ENCODE data around the gene CEP95. TPM values are rescaled to one million over a fixed set of nuclear protein-coding genes. Genes with fewer than 3 reads are reported as not detected.

CEP95 gene
- total and polyA plus RNA-seq, 2 of the 13 experiments (the other 11 are each of a cell fraction or from before 2014, with no cell fraction given) = 65.9 to 68.8 TPM

GRCh38 chr17:64498308-64499203, 8.2 kb upstream of the CEP95 start:
- Histone ChIP-seq H3K79me2 (ENCODE audit: insufficient read depth, low read length) (peaks cover 36% of the 10 kb centered on the region), H3K27me3 (ENCODE audit: control insufficient read depth in 1 of 2, insufficient read depth in 2 of 2, low read length in 2 of 2) (no peaks in the 10 kb centered on the region; a peak in 1 of 5 replicates), H3K9me3 (ENCODE audit: low read length) (no peaks in the 10 kb centered on the region), H3K36me3 (replicated peaks in 1 of 2; ENCODE audit: control insufficient read depth in 1 of 2, insufficient read depth in 2 of 2, low read length in 2 of 2) (peaks cover 22 to 42% of the 10 kb centered on the region in 2 experiments), H3K4me3 (replicated peaks in 1 of 3; ENCODE audit: insufficient read depth in 1 of 3, low read depth in 2 of 3, low read length in 3 of 3) (no peak overlapping the region), H3K4me1 (ENCODE audit: insufficient read depth, low read length) (peaks cover 84% of the 10 kb centered on the region), H2AFZ (ENCODE audit: low read length) (no peak overlapping the region), H3K9ac (ENCODE audit: insufficient read depth, low read depth, low read length) (no peak overlapping the region), H4K20me1 (ENCODE audit: insufficient read depth, low read length) (peaks cover 36% of the 10 kb centered on the region), H3K4me2 (ENCODE audit: low read depth, low read length) (peak overlapping the region; percentile 88), H3K27ac (ENCODE audit: extremely low read length, insufficient read depth, low read length) (peak overlapping the region; percentile 74)
- intact Hi-C loops (cut with micrococcal nuclease; ENCODE audit: unreplicated experiment) (loop anchor here (10.0 kb wide), 2 partner anchors 174 to 344 kb away; no protein-coding TSS in a partner anchor), in situ Hi-C loops (cut with HindIII; ENCODE audit: extremely low pct_ligation_motif_present, low pct_unique_long_range_greater_than_20kb) (loop anchor here (10.0 kb wide), 1 partner anchor 194 kb away; no protein-coding TSS in a partner anchor)
- no TSS peak for BruUV-seq (replicated peaks)
- peak in 1 of 2 experiments; percentile 81; a peak in 2 of 4 replicates for TF ChIP-seq POLR2A (IDR thresholded peaks at IDR 0.05; ENCODE audit: insufficient read depth in 1 of 2, low read depth in 2 of 2, low read length in 2 of 2)
- TF ChIP-seq POLR2AphosphoS5 (IDR thresholded peaks at IDR 0.05; ENCODE audit: low read depth, low read length) = peak; percentile 27
- no peak for TF ChIP-seq IKZF1 (IDR thresholded peaks at IDR 0.05)
- TF ChIP-seq ZSCAN29 (CRISPR knock-in tag; conservative IDR thresholded peaks at IDR 0.05) = no peak
- TF ChIP-seq AGO2 (optimal IDR thresholded peaks at IDR 0.05; ENCODE audit: low read depth, low read length) = peak; percentile 56
- TF ChIP-seq ZNF431 (CRISPR knock-in tag; IDR thresholded peaks at IDR 0.05; ENCODE audit: borderline replicate concordance, low read depth) = no peak
- peak; percentile 78 for TF ChIP-seq RBFOX2 (IDR thresholded peaks at IDR 0.05; ENCODE audit: low read depth, low read length)
- TF ChIP-seq POLR2AphosphoS2 (IDR thresholded peaks at IDR 0.05; ENCODE audit: low read depth, low read length) = peak; percentile 94; the same call in 1 of the 2 replicates
- peak; percentile 17; the same call in 1 of the 2 replicates for TF ChIP-seq SIN3B (IDR thresholded peaks at IDR 0.05; ENCODE audit: low read length)
- peak; percentile 57 for TF ChIP-seq POLR2G (IDR thresholded peaks at IDR 0.05; ENCODE audit: low read depth, low read length)
- TF ChIP-seq HNRNPLL (IDR thresholded peaks at IDR 0.05; ENCODE audit: low read depth, low read length, poor library complexity, severe bottlenecking) = no peak
- TF ChIP-seq SMARCC2 (IDR thresholded peaks at IDR 0.05) = no peak
- no peak for TF ChIP-seq ATF1 (CRISPR knock-in tag; IDR thresholded peaks at IDR 0.05)
- TF ChIP-seq ATF4 (CRISPR knock-in tag; IDR thresholded peaks at IDR 0.05) = 0 out of 4 replicates have a peak, but pooled peaks of 1 of the 2 experiments have one; percentile 25
- TF ChIP-seq ARID3A (IDR thresholded peaks at IDR 0.05; ENCODE audit: low read depth, low read length) = peak; percentile 62; the same call in 1 of the 2 replicates
- peak; percentile 98 for TF ChIP-seq RBM22 (optimal IDR thresholded peaks at IDR 0.05; ENCODE audit: low read length)
- POLR2A ChIA-PET = interaction anchor here (1.0 to 7.3 kb wide), 6 partner anchors 8 to 195 kb away, joined by 3 to 202 read pairs (median 4); partner anchors contain the start of genes CEP95 and DDX5
- CTCF ChIA-PET (ENCODE audit: low intra/inter-chr PET ratio, low total read pairs) = no interaction called here
- DNase-seq (ENCODE audit: low spot score) = no peak
- no peak for FAIRE-seq
- 91% methylated on average over 7 of the region's 7 CpGs for WGBS (ENCODE audit: low lambda C conversion rate)
- no peak for ATAC-seq

Measured in HepG2 (cell line).